ENCODE data around the gene ATM. TPM values are rescaled to one million over a fixed set of nuclear protein-coding genes. Genes with fewer than 3 reads are reported as not detected.

Gene ATM
- total and polyA plus RNA-seq, 7 donors = 5.6 to 22.7 (median 14.9) TPM

DNA sequence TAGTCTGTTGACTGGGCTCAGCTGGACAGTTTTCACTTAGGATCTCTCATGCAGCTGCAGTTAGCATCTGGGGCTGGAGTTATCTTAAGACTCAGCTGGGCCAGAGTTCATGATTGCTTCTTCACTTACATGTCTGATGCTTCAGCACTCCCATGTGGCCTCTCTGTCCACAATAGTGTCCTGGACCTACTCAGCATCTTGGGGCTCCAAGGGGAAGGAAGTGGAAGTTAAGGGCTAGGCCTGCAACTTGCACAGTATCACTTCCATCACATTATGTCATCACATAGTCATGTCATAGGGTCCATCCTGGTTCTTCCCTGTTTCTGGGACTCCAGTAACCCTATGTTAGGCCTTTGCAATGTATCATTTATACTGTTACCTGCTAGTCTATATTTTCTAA is 128.6 kb downstream of the ATM start:
- ATAC-seq = no peak
- peaks cover 16 to 90% of the 10 kb centered on the region in 2 donors for H3K36me3 ChIP-seq (ENCODE audit: insufficient read depth in 1 of 2, low read depth in 1 of 2)

DNA sequence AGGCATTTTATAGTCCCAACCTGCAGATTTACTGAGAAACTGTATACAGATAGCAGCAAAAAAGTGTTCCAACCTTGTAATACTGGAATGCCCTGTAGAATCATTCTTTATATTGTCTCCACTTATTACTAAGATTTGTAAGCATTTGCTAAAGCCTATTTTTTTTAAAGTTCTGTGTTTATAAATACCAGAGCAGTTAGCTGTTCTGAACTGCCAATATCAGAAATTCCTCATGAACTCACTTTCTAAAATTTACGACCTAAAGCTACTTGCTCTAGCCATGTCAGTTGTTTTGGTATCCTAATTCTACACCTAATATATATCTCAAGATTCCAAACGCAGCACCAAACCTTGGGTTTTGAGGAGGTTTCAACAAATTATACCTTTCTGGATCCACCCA is 141.3 kb downstream of the ATM start:
- no peak overlapping the region for H3K27ac ChIP-seq
- intact Hi-C loops (cut with DNase I) = no loop called here
- ATAC-seq (no peak), DNase-seq (no peak)
- H3K36me3 ChIP-seq (ENCODE audit: insufficient read depth in 1 of 2, low read depth in 1 of 2) = peaks cover 3 to 27% of the 10 kb centered on the region in 2 donors
- no peaks in the 10 kb centered on the region for H3K9me3 ChIP-seq
- no peaks in the 10 kb centered on the region for H3K4me1 ChIP-seq
- WGBS, 3 donors = 89 to 95% (median 94%) methylated on average over 2 of the region's 2 CpGs
- no peak overlapping the region for H3K4me3 ChIP-seq
- no peaks in the 10 kb centered on the region for H3K27me3 ChIP-seq (ENCODE audit: insufficient read depth in 3 of 3, low read length in 2 of 3)
- TF ChIP-seq, protein P1, sequence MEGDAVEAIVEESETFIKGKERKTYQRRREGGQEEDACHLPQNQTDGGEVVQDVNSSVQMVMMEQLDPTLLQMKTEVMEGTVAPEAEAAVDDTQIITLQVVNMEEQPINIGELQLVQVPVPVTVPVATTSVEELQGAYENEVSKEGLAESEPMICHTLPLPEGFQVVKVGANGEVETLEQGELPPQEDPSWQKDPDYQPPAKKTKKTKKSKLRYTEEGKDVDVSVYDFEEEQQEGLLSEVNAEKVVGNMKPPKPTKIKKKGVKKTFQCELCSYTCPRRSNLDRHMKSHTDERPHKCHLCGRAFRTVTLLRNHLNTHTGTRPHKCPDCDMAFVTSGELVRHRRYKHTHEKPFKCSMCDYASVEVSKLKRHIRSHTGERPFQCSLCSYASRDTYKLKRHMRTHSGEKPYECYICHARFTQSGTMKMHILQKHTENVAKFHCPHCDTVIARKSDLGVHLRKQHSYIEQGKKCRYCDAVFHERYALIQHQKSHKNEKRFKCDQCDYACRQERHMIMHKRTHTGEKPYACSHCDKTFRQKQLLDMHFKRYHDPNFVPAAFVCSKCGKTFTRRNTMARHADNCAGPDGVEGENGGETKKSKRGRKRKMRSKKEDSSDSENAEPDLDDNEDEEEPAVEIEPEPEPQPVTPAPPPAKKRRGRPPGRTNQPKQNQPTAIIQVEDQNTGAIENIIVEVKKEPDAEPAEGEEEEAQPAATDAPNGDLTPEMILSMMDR (IDR thresholded peaks at IDR 0.05) = no peak

More for the DNA sequence above, 128.6 kb downstream of the ATM start:
- TF ChIP-seq, protein P1 (IDR thresholded peaks at IDR 0.05) = no peak
- H3K27me3 ChIP-seq (ENCODE audit: insufficient read depth in 3 of 3, low read length in 2 of 3) = no peaks in the 10 kb centered on the region
- intact Hi-C loops (cut with DNase I) = no loop called here
- DNase-seq = no peak
- H3K27ac ChIP-seq = no peak overlapping the region
- H3K9me3 ChIP-seq = no peaks in the 10 kb centered on the region
- no peaks in the 10 kb centered on the region for H3K4me1 ChIP-seq
- H3K4me3 ChIP-seq = no peak overlapping the region

DNA sequence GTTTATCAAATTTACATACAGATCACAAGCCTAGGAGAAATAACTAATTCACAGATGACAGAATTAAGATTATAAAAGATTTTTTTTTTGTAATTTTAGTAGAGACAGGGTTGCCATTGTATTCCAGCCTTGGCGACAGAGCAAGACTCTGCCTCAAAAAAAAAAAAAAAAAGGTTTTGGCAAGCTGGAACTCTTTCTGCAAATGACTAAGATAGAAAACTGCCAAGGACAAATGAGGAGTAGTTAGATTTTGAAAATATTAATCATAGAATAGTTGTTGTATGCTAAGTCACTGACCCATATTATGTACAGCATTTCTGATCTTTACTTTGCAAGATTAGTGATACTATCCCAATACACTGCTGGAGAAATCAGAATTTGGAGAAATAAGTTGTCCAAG is 145.3 kb downstream of the ATM start:
- ATAC-seq = no peak
- Histone ChIP-seq H3K9me3 (no peaks in the 10 kb centered on the region), H3K4me3 (no peak overlapping the region), H3K36me3 (ENCODE audit: insufficient read depth in 1 of 2, low read depth in 1 of 2) (peaks cover 3 to 27% of the 10 kb centered on the region in 2 donors), H3K4me1 (no peaks in the 10 kb centered on the region), H3K27ac (no peak overlapping the region), H3K27me3 (ENCODE audit: insufficient read depth in 3 of 3, low read length in 2 of 3) (no peaks in the 10 kb centered on the region)
- DNase-seq = no peak
- intact Hi-C loops (cut with DNase I) = no loop called here
- TF ChIP-seq, protein P1 (IDR thresholded peaks at IDR 0.05) = no peak
- 49 to 63% (median 56%) methylated on average over 1 of the region's 1 CpG for WGBS, 3 donors

DNA sequence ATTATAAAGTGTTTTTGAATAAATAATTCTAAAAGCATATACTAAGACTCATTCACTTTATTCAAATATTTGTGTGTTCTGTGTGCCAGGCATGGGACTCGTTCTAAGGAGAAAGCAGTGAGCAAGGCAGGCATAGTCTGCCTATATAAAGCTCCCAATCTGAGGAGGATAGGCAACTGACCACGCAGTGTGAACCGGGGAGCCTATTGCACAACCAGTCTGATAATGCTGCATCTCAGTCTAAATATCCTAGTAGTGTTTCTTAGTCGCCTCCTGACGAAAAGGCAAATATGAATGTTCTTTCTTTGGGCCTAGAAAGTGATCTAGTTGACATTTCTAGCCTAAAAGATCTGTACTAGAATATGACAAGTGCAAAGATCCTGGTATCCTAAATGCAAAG is 146.2 kb downstream of the ATM start:
- Histone ChIP-seq H3K4me3 (no peak overlapping the region), H3K4me1 (no peaks in the 10 kb centered on the region), H3K27me3 (ENCODE audit: insufficient read depth in 3 of 3, low read length in 2 of 3) (no peaks in the 10 kb centered on the region), H3K36me3 (ENCODE audit: insufficient read depth in 1 of 2, low read depth in 1 of 2) (peaks cover 3 to 27% of the 10 kb centered on the region in 2 donors), H3K9me3 (no peaks in the 10 kb centered on the region), H3K27ac (no peak overlapping the region)
- TF ChIP-seq, protein P1 (IDR thresholded peaks at IDR 0.05) = no peak
- WGBS, 3 donors = 74 to 96% (median 85%) methylated on average over 5 of the region's 5 CpGs
- no peak for ATAC-seq
- no peak for DNase-seq
- intact Hi-C loops (cut with DNase I) = no loop called here

DNA sequence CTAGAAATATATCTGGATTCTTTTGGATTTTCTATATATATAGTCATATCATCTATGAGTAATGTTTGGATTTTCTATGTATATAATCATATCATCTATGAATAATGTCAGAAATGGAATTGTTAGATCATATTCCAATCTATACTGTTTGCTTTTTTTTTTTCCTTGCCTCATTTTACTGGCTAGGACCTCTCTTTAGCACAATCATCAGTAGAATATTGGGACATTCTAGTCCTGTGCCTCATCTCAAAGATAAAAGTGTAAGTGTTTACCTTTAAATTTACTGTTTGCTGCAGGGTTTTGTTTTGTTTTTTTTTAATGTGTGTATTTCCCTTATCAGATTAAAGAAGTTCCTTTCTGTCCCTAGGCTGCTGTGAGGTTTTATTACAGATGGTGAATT is 147.4 kb downstream of the ATM start:
- intact Hi-C loops (cut with DNase I) = no loop called here
- Histone ChIP-seq H3K27ac (no peak overlapping the region), H3K9me3 (no peaks in the 10 kb centered on the region), H3K36me3 (ENCODE audit: insufficient read depth in 1 of 2, low read depth in 1 of 2) (peaks cover under 1 to 19% of the 10 kb centered on the region in 2 donors), H3K4me1 (no peaks in the 10 kb centered on the region), H3K4me3 (no peak overlapping the region), H3K27me3 (ENCODE audit: insufficient read depth in 3 of 3, low read length in 2 of 3) (no peaks in the 10 kb centered on the region)
- ATAC-seq = no peak
- TF ChIP-seq, protein P1 (IDR thresholded peaks at IDR 0.05) = no peak
- no peak for DNase-seq

Measured in psoas muscle (tissue), 8 donors.